HepG2 (cell line): Measurements from ENCODE around the gene REM2. TPM values are rescaled to one million over a fixed set of nuclear protein-coding genes. Genes with fewer than 3 reads are reported as not detected.

Experiments
- ARID2 ChIP-seq: sonication (generic); formaldehyde crosslinking; IDR thresholded peaks from 2 replicates; pipeline ENCODE4 v1.8.1; 2022; ENCODE audit warnings: mild to moderate bottlenecking, missing genetic modification reagents, borderline replicate concordance
- EEA1 ChIP-seq: sonication (generic); formaldehyde crosslinking; IDR thresholded peaks from 2 replicates; pipeline ENCODE4 v1.5.1; 2020; ENCODE audit warnings: mild to moderate bottlenecking, missing genetic modification reagents, borderline replicate concordance
- FOXJ3 ChIP-seq: sonication (generic); formaldehyde crosslinking; IDR thresholded peaks from 2 replicates; pipeline ENCODE4 v1.4.0; 2020; ENCODE audit warnings: missing genetic modification reagents, mild to moderate bottlenecking, borderline replicate concordance
- HOXA5 ChIP-seq: sonication (generic); formaldehyde crosslinking; IDR thresholded peaks from 2 replicates; pipeline ENCODE4 v1.4.0; 2020; ENCODE audit warnings: missing genetic modification reagents
- KDM3A ChIP-seq: IDR thresholded peaks from 2 replicates; pipeline ENCODE4 v1.6.1; 2018; ENCODE audit warnings: low read depth, missing compliant biosample characterization
- SMAD1 ChIP-seq: sonication (generic); formaldehyde crosslinking; IDR thresholded peaks from 2 replicates; pipeline ENCODE4 v1.4.0; 2020; ENCODE audit warnings: missing genetic modification reagents, low read depth, mild to moderate bottlenecking, borderline replicate concordance
- SMARCC2 ChIP-seq: fragments of 450-650 bp; IDR thresholded peaks from 2 replicates; pipeline ENCODE4 v1.6.1; 2017; ENCODE audit warnings: antibody characterized with exemption, mild to moderate bottlenecking
- SNAPC2 ChIP-seq: sonication (generic); formaldehyde crosslinking; IDR thresholded peaks from 2 replicates; pipeline ENCODE4 v1.8.1; 2022; ENCODE audit warnings: mild to moderate bottlenecking, missing genetic modification reagents
- SRY ChIP-seq: sonication (generic); formaldehyde crosslinking; IDR thresholded peaks from 2 replicates; pipeline ENCODE4 v1.8.0; 2022; ENCODE audit warnings: mild to moderate bottlenecking, missing genetic modification reagents
- THAP7 ChIP-seq: sonication (generic); formaldehyde crosslinking; IDR thresholded peaks from 2 replicates; pipeline ENCODE4 v1.8.1; 2023; ENCODE audit warnings: mild to moderate bottlenecking, missing genetic modification reagents
- THRA ChIP-seq: sonication (generic); formaldehyde crosslinking; IDR thresholded peaks from 2 replicates; pipeline ENCODE4 v1.4.0; 2020; ENCODE audit warnings: missing genetic modification reagents, borderline replicate concordance
- TSC22D2 ChIP-seq: sonication (generic); formaldehyde crosslinking; IDR thresholded peaks from 2 replicates; pipeline ENCODE4 v1.5.1; 2020; ENCODE audit warnings: missing genetic modification reagents, mild to moderate bottlenecking, borderline replicate concordance
- ZBTB2 ChIP-seq: sonication (generic); formaldehyde crosslinking; IDR thresholded peaks from 2 replicates; pipeline ENCODE4 v1.8.0; 2022; ENCODE audit warnings: low read depth, missing genetic modification reagents
- ZC3H13 ChIP-seq: sonication (generic); formaldehyde crosslinking; IDR thresholded peaks from 2 replicates; pipeline ENCODE4 v1.8.1; 2023; ENCODE audit warnings: mild to moderate bottlenecking, missing genetic modification reagents, moderate library complexity
- ZNF503 ChIP-seq: sonication (generic); formaldehyde crosslinking; IDR thresholded peaks from 2 replicates; pipeline ENCODE4 v1.4.0; 2020; ENCODE audit warnings: missing genetic modification reagents
- ZNF709 ChIP-seq: sonication (generic); formaldehyde crosslinking; IDR thresholded peaks from 2 replicates; pipeline ENCODE4 v1.5.0; 2020; ENCODE audit warnings: mild to moderate bottlenecking, missing genetic modification reagents
- polyA plus RNA-seq, 8 experiments: library from polyadenylated mRNA; depleted of rRNA in 3 of 8; stranded (reverse) in 7 of 8; unstranded in 1 of 8; fragments of >200 nt; fragmentation: Illumina TruSeq in 4 of 8; extraction: Trizol in 4 of 8; gene quantifications; 2 replicates each; pipeline versions ENCODE4 v1.2.1 to v1.2.3, GENCODE V29; 2011 to 2016; ENCODE audit warnings: low read depth in 4 of 8, missing spikeins in 1 of 8, mixed read lengths in 1 of 8; ENCODE audit not compliant: insufficient read depth in 1 of 8
- total RNA-seq, 5 experiments: library from RNA; depleted of rRNA; stranded (reverse); fragments of >200 nt; fragmentation: Illumina TruSeq; extraction: Trizol; gene quantifications; 2 replicates each; pipeline ENCODE4 v1.2.3, GENCODE V29; 2016; ENCODE audit warnings: low read depth in 1 of 5

Gene REM2
- total and polyA plus RNA-seq, 2 of the 13 experiments (the other 11 are each of a cell fraction or from before 2014, with no cell fraction given) = 0.20 TPM; not detected in 1

GRCh38 chr14:22928237-22929103 lies 45.4 kb downstream of the REM2 start (continued):
- TF ChIP-seq THAP7 (CRISPR knock-in tag) (0 out of 2 replicates have a peak, but pooled peaks have one; percentile 27), KDM3A (CRISPR knock-in tag) (no peak), SNAPC2 (CRISPR knock-in tag) (peak; percentile 21; the same call in 1 of the 2 replicates), ZBTB2 (no peak), SRY (CRISPR knock-in tag) (no peak), EEA1 (CRISPR knock-in tag) (peak; percentile 97; the same call in 1 of the 2 replicates), SMARCC2 (no peak), ZC3H13 (CRISPR knock-in tag) (no peak), ZNF503 (CRISPR knock-in tag) (peak; percentile 41; the same call in 1 of the 2 replicates), ARID2 (CRISPR knock-in tag) (peak; percentile 90), THRA (CRISPR knock-in tag) (no peak), TSC22D2 (CRISPR knock-in tag) (no peak), SMAD1 (CRISPR knock-in tag) (0 out of 2 replicates have a peak, but pooled peaks have one; percentile 6), ZNF709 (no peak), FOXJ3 (CRISPR knock-in tag) (no peak), HOXA5 (no peak)
